GM18861 (cell line): Measurements from ENCODE around the gene FOXJ3.

ENCODE experiments used
- ATAC-seq: cut with Tn5 transposase; IDR thresholded peaks from one replicate; pipeline ENCODE4 v1.9.1; 2021; ENCODE audit not compliant: unreplicated experiment

The FOXJ3 gene

DNA sequence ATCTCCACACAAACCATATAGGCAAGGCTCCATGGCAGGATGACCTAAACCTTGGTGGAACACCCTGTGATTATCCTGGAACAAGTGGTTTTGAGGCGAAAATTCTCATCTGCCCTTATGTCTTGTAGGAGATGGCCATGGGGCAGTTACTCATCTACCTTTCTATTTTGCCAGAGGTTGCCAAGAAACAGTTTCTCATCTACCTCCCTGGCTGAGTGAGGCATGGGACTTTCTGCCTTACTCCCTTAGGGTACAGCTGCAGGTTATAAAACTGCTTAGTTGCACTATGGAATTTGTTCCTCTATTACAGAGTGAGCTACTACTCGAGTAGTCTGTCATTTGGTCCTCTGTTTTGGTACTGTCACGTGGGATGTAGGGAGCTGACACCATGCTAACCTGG, 139.2 kb downstream of the FOXJ3 start:
- no peak for ATAC-seq

DNA sequence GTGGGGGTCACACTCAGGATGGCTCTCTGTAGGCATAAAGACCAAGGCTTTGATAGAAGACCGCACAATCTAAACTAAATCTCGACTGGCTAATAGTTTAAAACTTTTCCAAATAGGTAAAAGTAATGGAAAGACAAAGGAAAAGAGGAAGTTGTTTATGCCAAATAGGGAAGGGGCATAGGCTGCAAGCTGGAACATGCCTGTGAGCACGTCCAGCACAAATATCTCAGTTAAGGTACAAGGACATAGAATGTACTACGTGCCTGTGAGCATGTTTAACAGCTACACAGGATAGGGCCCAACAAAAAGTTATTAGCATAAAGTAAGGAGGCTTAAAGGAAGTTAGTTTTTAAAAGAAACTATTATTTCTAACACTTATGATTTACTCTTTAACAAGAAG, 142.9 kb downstream of the FOXJ3 start:
- no peak for ATAC-seq

DNA sequence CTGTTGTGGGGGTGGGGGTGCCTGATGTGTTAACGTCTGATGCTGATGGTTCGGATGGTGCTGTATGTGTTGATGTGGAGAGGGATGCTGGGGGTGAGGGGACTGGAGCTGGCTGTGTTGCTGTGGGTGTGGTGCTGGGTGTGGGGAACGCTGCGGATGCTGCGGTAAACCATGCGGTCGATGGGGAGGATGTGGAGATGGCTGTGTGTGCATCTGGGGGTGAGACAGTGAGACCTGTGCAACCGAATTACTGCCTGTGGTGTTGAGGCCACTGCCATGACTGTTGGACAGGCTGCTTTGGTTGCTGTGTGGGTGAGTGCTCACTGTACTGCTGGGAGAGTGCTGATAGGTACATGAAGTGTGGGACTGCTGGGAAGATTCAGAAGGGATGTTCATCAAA, 143.7 kb downstream of the FOXJ3 start:
- ATAC-seq, result no peak

DNA sequence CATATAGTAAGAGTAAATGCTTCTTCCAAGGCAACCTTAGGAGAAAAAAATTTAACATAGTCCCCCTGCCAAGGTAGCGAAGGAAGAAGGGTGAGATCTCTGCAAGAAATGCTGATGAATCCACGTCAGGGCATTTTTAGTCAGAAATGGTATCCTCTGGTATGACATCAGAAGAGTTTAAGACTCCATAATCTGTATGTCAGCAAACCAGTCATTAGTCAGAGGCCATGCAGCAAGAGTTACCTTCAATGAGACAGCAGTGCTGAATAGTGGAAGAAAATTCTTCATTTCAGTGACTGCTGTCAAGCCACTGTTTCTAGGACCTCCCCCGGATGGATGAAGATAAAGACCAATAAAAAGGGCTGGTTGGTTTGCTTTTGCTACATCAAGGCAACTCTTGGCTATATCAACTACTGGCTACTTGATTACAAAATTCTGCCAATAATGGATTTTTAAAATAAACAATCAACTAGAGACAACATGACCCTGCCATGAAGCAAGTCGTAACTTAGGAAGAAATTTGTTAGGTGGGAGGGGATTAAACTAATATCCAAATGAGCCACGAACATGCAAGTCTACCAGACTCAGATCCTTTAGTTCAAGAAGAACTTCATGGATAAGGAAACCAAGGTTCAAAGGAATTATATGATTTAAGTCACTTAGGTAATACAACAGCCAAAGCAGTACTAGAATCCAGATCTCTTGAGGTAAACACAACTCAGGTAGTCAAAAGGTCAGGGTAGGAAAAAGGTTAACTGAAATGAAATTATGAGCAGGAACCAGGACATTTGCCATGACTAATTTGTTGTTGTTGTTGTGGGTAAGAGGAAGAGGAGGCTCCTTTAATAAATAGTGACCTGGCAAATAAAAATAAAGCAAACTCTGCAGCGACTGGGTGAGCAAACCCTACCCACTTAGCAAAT, 144.8 kb downstream of the FOXJ3 start:
- no peak for ATAC-seq

DNA sequence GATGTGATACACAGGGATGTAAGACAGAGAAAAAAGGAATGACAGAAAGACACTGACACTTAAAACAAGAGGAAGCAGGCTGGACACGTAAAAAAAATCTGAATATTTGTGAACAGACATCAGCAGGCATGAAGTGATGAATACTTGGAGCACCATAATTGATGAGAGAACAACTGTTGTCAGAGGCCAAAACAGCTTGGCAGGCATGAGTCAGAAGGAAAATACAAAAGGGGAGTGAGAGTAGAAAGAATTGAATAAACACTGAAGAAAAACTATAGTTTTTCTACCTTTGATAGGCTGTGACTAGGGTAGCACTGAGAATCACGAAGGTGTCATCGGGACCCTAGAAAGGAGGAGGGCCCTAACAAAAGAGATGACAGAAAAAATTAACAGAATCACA, 148.9 kb downstream of the FOXJ3 start:
- ATAC-seq, result no peak

DNA sequence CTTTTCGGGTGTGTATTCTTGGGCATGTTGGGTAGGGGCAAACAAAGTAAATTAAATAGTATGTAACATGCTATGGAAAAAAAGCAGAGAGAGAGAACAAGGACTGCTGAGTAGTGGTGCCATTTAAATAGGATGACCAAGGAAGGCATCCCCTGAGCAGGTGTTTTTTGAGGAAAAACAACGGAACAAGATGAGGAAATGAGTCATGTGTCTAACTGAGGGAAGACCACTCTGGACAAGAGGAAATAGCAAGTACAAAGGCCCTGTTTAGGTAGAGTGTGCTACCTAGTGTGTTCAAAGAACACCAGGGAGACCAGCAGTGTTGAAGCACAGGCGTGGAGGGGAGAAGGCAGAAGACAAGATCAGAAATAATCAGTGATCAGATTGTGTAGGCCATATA, 150.4 kb downstream of the FOXJ3 start:
- ATAC-seq, result no peak

DNA sequence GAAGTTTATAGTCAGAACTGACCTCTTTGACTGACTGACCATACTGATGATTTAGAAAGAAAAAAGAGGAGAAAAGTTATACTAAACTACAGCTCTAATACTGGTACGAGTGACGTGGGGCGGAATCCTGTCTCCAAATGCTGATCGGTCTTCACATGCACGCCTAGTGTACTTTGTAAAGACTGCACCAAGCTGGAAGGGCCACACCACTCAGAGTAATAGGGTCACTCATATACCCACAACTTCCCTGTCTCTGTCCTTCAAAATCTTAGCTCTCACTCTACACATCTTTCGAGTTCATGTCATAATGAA, 151.1 kb downstream of the FOXJ3 start:
- ATAC-seq, result no peak

DNA sequence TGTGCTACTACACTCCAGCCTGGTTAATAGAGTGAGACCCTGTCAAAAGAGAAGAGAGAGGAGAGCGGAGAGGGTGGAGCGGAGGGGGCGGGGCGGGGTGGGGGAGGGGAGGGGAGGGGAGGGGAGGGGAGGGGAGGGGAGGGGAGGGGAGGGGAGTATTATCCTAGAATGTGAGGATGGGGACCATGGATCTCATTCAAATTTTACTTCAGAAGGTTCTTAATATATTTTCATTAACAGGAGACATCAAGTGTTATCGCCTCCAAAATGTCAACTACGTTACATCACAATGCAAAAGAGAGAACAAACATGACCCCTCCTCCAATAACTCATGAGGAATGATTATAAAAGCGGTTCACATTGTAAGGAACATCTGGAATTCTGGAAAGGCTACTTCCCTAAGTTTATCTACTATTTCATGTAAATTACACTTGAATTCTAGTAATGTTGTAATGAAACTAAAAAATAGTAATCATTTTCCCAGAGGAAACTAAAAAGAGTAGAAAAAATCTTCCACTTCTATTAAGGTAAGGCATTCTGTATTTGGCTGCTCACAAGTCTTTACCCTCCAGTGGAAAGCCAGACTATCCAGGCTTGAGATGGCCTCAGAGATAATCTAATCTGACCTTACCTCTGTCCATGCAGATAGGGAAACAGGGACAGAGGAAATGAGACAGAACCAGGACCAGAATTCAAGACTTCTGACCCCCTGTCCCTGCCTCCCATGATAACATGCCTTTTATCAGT, 151.7 kb downstream of the FOXJ3 start:
- ATAC-seq, result no peak

DNA sequence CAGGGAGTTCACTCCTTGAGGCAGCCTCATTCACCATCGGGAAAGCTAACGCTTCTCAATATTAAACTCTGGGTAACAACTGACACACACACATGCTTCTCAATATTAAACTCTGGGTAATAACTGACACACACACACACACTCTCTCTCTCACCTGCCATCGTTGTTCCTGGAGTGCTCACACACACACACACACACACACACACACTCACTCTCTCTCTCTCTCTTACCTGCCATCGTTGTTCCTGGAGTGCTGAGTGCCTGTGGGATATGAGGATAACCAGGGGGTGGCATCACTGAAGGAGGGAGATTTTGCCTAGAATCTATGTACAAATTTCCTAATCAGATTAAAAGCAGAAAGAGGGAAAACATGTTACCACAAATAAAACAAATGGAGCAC, 153.3 kb downstream of the FOXJ3 start:
- ATAC-seq, result no peak

DNA sequence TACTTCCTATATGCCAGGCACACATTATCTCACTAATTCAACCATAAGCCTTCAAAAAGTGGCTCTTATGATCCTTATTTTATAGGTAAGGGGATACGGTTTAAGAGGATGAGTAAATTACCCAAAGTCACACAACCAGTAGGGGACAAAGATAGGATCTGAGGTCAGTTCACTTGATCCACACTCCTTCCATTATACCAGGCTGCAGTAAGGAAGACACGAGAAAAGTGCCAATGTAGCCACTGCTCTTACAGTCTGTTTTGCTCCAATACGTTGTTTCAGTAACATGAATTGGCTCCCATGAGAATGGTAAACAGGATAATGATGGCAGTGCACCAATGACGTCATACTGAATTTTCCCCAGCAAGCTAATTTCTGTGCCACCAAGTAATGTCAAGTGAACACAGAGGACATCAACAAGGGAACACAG, 155.1 kb downstream of the FOXJ3 start:
- no peak for ATAC-seq

DNA sequence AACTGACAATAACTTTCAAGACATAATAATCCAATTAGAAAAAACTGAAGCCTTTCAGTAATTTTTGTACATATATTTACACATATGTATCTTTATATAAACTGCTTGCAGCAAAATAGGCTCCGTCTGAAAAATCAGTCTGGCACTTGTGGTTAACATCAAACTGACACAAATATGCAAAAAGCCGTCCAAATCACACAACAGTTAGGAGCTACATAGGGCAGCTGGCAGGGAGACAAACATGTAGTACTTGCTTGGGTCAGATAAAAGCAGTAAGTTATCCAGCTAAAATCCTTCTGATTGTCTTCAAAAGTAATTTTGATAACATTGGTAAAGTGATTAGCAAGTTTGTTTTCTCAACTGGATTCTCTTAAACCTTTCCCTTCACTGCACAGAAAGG, 155.8 kb downstream of the FOXJ3 start:
- no peak for ATAC-seq

DNA sequence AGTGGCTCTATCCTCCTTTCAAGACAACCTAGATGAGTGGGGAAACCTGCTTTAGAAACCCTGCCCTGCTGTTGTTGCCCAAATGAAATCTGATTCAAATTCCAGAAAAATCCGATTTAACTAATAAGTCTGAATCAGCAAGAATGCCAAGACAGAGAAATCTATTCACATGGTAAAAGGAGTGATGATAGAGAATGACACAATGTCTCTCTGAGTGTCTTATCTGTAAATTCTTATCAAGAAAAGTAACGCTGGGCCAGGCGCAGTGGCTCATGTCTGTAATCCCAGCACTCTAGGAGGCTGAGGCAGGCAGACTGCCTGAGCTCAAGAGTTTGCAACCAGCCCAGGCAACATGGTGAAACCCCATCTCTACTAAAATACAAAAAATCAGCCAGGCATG, 156.8 kb downstream of the FOXJ3 start:
- ATAC-seq, result no peak

DNA sequence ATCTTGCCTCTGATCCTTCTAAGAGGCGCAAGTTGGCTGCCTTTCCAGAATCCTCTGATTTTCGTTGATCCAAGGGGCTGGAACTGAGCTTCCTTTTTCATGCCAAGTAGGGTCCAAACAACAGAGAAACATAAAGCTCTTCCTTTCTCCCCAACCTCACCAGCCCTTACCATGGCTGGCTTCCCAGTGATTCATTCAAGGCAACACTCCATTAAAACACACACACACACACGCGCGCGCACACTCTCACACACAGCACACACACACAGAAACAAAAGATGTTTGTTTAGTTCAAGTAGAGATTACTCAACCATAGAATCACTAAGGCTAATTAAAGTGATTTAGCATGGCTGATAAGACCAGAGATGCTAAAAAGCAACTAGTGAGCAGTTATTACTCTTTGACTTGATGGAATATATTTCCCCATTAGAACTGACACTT, 157.5 kb downstream of the FOXJ3 start:
- ATAC-seq, result no peak

DNA sequence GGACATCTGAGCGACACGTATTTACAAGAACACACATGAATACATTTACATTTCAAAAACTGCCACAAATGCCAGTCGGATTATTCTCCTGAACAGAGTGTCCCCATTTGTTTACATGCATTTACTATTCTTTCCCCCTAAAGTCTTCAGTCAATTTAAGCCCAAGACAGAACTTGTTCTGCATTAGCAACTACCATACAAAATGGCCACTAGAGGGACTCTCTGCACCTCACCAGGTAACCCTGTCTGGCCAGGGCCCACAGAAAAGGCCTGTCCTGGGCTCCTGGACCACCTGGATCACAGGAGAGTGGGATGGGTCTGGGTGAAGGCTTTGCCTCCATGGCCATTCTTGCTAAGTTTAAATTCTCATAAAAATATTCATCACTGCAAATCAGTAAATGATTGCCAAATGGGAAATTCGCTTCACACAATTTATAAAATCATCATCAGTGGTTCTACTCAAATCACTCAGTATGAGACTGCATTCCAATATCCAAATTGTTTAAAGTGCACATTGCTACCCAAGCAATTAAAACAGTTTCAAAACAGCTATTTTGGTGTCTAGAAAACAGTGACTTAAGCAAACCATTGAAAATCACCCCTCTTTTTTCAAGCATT, 158.0 kb downstream of the FOXJ3 start:
- ATAC-seq, result no peak

DNA sequence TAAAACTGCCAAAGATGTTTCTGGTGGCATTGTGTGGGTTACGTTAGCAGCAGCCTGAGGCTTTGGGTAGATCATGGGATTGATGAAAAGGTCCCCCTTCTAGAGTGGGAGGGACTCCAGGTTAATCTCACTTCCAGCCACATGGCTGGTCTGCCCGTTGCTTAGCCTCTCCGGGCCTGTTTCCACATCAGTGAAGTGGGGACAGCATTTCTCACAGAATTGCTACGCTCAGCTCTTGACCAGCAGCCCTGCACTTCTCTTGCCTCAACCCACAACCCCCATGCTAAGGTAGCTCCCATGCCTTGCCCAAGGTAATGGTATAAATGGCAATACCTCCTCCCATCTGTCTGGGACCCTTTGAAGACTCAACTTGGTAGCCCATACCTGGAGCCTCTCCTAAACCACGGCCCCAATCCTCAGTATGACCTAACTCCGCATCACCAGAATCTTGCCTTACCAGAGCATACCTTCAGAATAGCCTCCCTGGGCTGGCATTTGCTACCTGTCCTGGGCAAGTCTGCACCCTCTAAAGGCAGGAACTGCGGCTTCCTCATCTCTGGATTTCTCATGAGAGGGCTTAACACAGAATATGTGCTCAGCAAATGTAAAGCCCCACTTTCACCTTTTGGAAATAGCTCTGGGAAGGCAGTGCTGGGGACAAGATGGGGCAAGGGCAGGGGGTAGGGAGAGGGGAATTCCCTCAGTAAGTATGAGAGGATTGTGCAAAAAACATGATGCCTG, 159.6 kb downstream of the FOXJ3 start:
- ATAC-seq, result no peak

DNA sequence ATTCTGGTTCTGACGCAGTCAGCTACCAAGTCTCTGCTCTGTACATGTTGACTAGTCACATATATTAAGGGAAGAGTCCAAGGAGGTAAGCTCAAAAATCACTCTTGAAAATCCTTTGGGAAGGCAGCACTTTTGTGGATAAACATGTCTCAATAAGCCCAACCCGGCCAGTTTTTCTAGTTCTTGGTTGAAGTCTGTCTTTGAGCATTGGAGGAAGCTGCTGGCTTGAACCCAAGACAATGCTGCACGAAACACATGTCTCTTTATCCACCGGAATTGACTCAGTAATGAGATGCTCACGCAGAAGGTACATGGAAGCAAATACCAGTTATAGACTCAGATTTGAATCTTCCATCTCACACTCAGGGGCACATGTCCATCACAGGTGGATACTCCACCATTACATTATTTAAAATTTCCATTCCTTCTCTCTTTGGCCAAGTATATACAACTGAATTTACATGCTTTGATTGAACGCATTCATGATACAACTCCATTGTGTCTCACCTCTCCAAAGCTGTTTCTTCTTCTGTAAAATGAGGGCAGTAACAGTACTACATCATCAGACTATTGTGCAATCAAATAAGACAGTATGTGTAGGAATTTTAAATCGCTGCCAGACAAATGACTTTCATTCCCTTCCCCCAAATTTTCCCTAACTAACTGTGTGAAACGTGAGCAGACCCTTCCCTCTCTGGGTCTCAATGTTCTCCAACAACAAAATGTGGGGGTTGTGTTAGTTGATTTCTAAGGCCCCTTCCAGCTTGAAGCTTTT, 160.9 kb downstream of the FOXJ3 start:
- no peak for ATAC-seq

DNA sequence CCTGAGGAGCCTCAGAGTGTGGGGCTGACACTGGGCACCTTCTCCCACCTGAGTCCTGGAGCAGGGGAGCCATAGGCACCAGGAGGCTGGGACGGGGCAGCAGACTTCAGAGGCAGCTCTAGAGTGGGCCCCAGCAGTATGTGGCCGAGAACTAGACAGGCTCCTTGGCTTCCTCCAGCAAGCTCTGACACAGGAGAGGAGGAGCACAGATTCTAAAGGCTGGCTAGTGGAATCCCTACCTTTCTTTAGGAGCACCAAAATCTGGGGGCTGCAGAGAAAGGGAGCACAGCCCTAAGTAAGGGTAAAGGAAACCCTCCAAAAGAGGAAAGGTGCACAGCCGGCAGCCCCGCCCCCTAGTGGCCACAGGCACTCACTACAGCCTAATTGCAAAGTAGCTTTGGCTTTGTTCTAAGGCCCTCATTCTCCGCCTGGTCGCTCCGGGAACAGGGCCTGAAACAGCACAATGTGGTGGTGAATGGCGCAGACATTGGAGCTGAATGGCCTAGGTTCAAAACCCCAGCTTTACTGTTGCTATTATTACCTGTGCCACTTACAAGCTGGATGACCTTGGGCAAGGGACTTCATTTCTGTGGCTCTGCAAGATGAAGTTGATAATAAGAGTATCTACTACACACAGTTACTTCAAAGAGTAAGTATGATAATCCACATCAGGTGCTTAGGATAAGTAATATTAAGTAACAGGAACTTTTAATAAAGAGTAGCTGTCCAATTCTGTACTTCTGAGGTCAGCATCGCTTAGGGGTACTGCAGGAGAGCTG, 161.7 kb downstream of the FOXJ3 start:
- ATAC-seq, result no peak

DNA sequence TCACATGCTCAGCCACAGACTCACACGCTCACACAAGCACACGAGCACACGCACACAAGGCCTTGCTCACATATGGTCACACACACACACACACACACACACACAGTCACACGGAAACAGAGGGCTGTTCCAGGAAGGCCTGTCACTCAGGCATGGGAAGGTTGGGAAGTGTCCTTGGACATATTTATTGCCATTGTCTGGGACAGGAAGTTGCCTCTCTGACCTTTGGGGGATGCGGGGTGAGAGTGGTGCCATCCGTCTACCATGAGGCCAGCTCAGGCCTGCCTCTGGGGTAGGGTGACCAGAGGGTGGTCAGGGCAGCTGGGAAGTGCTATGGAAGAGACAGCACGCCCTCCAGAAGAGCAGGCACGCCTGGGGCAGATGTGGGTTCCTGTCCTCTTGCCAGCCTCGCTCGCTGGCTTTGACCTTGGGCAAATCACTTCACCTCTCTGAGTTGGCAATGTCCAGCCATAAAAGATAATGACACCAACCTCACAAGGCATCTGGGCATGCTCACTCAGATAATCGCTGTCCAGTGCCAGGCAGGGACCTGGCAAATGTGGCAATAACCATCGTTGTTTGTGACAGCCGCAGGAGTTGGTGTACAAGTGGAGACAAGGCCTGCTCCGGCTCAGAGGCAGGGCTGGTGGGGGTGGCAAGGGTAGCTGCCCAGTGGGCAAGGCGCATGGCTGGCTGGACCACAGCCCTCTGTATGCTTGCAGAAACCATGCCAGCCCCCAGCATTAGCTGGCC, 162.5 kb downstream of the FOXJ3 start:
- no peak for ATAC-seq

DNA sequence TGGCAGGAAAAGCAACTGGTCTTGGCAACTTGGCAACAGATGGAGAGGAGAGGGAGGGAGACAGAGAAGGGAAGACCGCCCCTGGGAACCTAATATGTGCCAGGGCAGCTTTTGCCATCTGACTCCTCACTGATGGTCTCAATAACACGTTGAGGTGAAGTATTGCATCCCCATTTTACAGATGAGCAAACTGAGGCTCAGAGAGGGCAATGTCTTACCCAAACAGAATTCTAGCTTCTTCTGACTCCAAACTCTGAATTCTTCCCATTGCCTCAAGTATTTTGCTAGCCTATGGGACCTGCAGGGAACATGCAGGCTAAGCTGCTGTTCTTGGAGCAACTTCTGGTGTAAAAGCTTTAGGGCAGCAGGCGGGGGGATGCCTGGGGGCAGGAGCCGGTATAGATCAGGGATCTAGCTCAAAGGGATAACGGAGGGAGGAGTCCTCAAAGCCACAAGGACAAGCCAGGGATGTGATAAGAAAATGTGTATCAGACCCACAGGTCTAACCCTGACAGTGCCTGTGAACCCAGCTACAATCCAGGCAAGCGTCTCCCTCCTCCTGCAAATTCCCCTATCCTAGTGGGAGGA, 163.3 kb downstream of the FOXJ3 start:
- no peak for ATAC-seq
